ENCODE data around the gene RASGEF1C.

RASGEF1C gene

GRCh38 chr5:180069589-180070247 is 139.3 kb downstream of the RASGEF1C start:
- TF ChIP-seq POLR2AphosphoS5 (IDR thresholded peaks at IDR 0.05; ENCODE audit: low read depth, low read length): no peak
- no peak for TF ChIP-seq REST (IDR thresholded peaks at IDR 0.05; ENCODE audit: insufficient read depth in 1 of 2, low read depth in 2 of 2, low read length in 2 of 2)
- no peak for TF ChIP-seq FOXP2 (optimal IDR thresholded peaks at IDR 0.05; ENCODE audit: borderline replicate concordance, extremely low read depth, extremely low read length, insufficient read depth)
- no peak for TF ChIP-seq SIN3A (IDR thresholded peaks at IDR 0.05; ENCODE audit: borderline replicate concordance, insufficient read depth, low read length)
- TF ChIP-seq TAF1 (IDR thresholded peaks at IDR 0.05; ENCODE audit: borderline replicate concordance, insufficient read depth, low read length): no peak

- TF ChIP-seq SIN3A (IDR thresholded peaks at IDR 0.05; ENCODE audit: borderline replicate concordance, insufficient read depth, low read length) (no peak), FOXP2 (optimal IDR thresholded peaks at IDR 0.05; ENCODE audit: borderline replicate concordance, extremely low read depth, extremely low read length, insufficient read depth) (no peak), POLR2AphosphoS5 (IDR thresholded peaks at IDR 0.05; ENCODE audit: low read depth, low read length) (no peak), TAF1 (IDR thresholded peaks at IDR 0.05; ENCODE audit: borderline replicate concordance, insufficient read depth, low read length) (no peak), REST (IDR thresholded peaks at IDR 0.05; ENCODE audit: insufficient read depth in 1 of 2, low read depth in 2 of 2, low read length in 2 of 2) (no peak)
These were observed 140.4 kb downstream of the RASGEF1C start for GRCh38 chr5:180068519-180069090.

GRCh38 chr5:180067986-180068385 is 141.0 kb downstream of the RASGEF1C start:
- TF ChIP-seq POLR2AphosphoS5 (IDR thresholded peaks at IDR 0.05; ENCODE audit: low read depth, low read length) (no peak), SIN3A (IDR thresholded peaks at IDR 0.05; ENCODE audit: borderline replicate concordance, insufficient read depth, low read length) (no peak), FOXP2 (optimal IDR thresholded peaks at IDR 0.05; ENCODE audit: borderline replicate concordance, extremely low read depth, extremely low read length, insufficient read depth) (no peak), REST (IDR thresholded peaks at IDR 0.05; ENCODE audit: insufficient read depth in 1 of 2, low read depth in 2 of 2, low read length in 2 of 2) (no peak), TAF1 (IDR thresholded peaks at IDR 0.05; ENCODE audit: borderline replicate concordance, insufficient read depth, low read length) (no peak)

- TF ChIP-seq FOXP2 (optimal IDR thresholded peaks at IDR 0.05; ENCODE audit: borderline replicate concordance, extremely low read depth, extremely low read length, insufficient read depth): no peak
- no peak for TF ChIP-seq REST (IDR thresholded peaks at IDR 0.05; ENCODE audit: insufficient read depth in 1 of 2, low read depth in 2 of 2, low read length in 2 of 2)
- TF ChIP-seq SIN3A (IDR thresholded peaks at IDR 0.05; ENCODE audit: borderline replicate concordance, insufficient read depth, low read length): no peak
- TF ChIP-seq TAF1 (IDR thresholded peaks at IDR 0.05; ENCODE audit: borderline replicate concordance, insufficient read depth, low read length): no peak
- TF ChIP-seq POLR2AphosphoS5 (IDR thresholded peaks at IDR 0.05; ENCODE audit: low read depth, low read length): no peak
These were observed 148.8 kb downstream of the RASGEF1C start for GRCh38 chr5:180060192-180060591.

All from PFSK-1 (cell line).